HepG2 (cell line): ENCODE measurements around the gene FKBP8. TPM values are rescaled to one million over a fixed set of nuclear protein-coding genes. Genes with fewer than 3 reads are reported as not detected.

Experiments
- ATAC-seq: fragments of 200-7000 bp; cut with Tn5 transposase; 3 replicates; pipeline ENCODE4 v1.9.1; 2020; ENCODE audit warnings: mild to moderate bottlenecking, moderate library complexity
- BruUV-seq: library from RNA; stranded (reverse); fragments of 400-500 nt; replicated peaks from 2 replicates; lab custom pipeline; 2021; lab: Mats Ljungman, UMichigan
- CTCF ChIA-PET: fragments of 300-600 bp; formaldehyde crosslinking; extraction: SDS; loops from one replicate; lab custom pipeline; 2021; ENCODE audit warnings: low total read pairs, inconsistent platforms, low intra/inter-chr PET ratio; lab: Yijun Ruan, JAX
- POLR2A ChIA-PET: fragments of 350-600 bp; sonication (Branson Sonifier 250); formaldehyde crosslinking; loops from one replicate; lab custom pipeline; 2020; ENCODE audit warnings: antibody characterized with exemption, inconsistent platforms; lab: Yijun Ruan, JAX
- DNase-seq: peaks from one replicate; pipeline ENCODE4 v3.0.0-alpha.2; 2015; ENCODE audit warnings: low spot score
- FAIRE-seq: peaks from 3 replicates; lab custom pipeline; 2011; peaks lifted over from hg19 to GRCh38; lab: Jason Lieb, UNC
- H2AFZ ChIP-seq: one replicate; pipeline ENCODE4 v1.6.1; 2011; ENCODE audit warnings: low read length, inconsistent platforms
- H3K27ac ChIP-seq: fragments of 300-600 bp; 3 replicates; pipeline ENCODE4 v1.8.0; 2011; ENCODE audit warnings: mixed run types, mild to moderate bottlenecking, mixed read lengths, low read length, inconsistent platforms; ENCODE audit not compliant: insufficient read depth; ENCODE audit errors: extremely low read length
- H3K27me3 ChIP-seq, 2 experiments: fragments of 200-600 bp in 1 of 2; 2 replicates in 1 of 2; 3 replicates in 1 of 2; pipeline versions ENCODE4 v1.6.0 to v1.8.0; 2011; ENCODE audit warnings: low read length in 2 of 2, mild to moderate bottlenecking in 2 of 2, moderate library complexity in 2 of 2, inconsistent platforms in 1 of 2; ENCODE audit not compliant: insufficient read depth in 2 of 2, control insufficient read depth in 1 of 2
- H3K36me3 ChIP-seq, 2 experiments: fragments of 200-600 bp in 1 of 2; replicated peaks in 1 of 2; 2 replicates in 1 of 2; 3 replicates in 1 of 2; pipeline versions ENCODE4 v1.5.1 to v1.8.0; 2011; ENCODE audit warnings: low read length in 2 of 2, inconsistent platforms in 1 of 2; ENCODE audit not compliant: insufficient read depth in 2 of 2, control insufficient read depth in 1 of 2
- H3K4me1 ChIP-seq: 2 replicates; pipeline ENCODE4 v1.5.1; 2012; ENCODE audit warnings: low read length, inconsistent platforms; ENCODE audit not compliant: insufficient read depth
- H3K4me2 ChIP-seq: 2 replicates; pipeline ENCODE4 v1.6.0; 2011; ENCODE audit warnings: low read depth, low read length, inconsistent platforms
- H3K4me3 ChIP-seq, 3 experiments: fragments of 200-600 bp in 1 of 3; sonication (generic), shearing (Covaris generic) in 1 of 3; replicated peaks in 1 of 3; 2 replicates each; pipeline ENCODE4 v1.5.1; 2011 to 2016; ENCODE audit warnings: low read length in 3 of 3, inconsistent platforms in 2 of 3, low read depth in 2 of 3, mild to moderate bottlenecking in 2 of 3, control low read depth in 1 of 3, mixed read lengths in 1 of 3; ENCODE audit not compliant: insufficient read depth in 1 of 3
- H3K79me2 ChIP-seq: one replicate; pipeline ENCODE4 v1.6.1; 2011; ENCODE audit warnings: low read length, inconsistent platforms; ENCODE audit not compliant: insufficient read depth
- H3K9ac ChIP-seq: 2 replicates; pipeline ENCODE4 v1.6.0; 2011; ENCODE audit warnings: mild to moderate bottlenecking, low read depth, low read length, inconsistent platforms; ENCODE audit not compliant: insufficient read depth
- H3K9me3 ChIP-seq: 2 replicates; pipeline ENCODE4 v1.5.1; 2012; ENCODE audit warnings: mild to moderate bottlenecking, low read length
- H4K20me1 ChIP-seq: 2 replicates; pipeline ENCODE4 v1.6.0; 2011; ENCODE audit warnings: inconsistent platforms, mild to moderate bottlenecking, low read length, moderate library complexity; ENCODE audit not compliant: insufficient read depth
- MATR3 ChIP-seq: sonication (generic); formaldehyde crosslinking; IDR thresholded peaks from 2 replicates; pipeline ENCODE4 v1.4.0; 2020; ENCODE audit warnings: missing genetic modification reagents
- ZNF746 ChIP-seq: sonication (generic); formaldehyde crosslinking; IDR thresholded peaks from 2 replicates; pipeline ENCODE4 v1.8.0; 2022; ENCODE audit warnings: mild to moderate bottlenecking, missing genetic modification reagents
- WGBS: methylation state at CpG from one replicate; pipeline ENCODE4 v1.1.6; 2017; ENCODE audit warnings: low lambda C conversion rate; 5-methylcytosine and 5-hydroxymethylcytosine counted together
- in situ Hi-C: cut with HindIII; loops from 2 replicates; pipeline ENCODE4 v1.10.0; 2017; ENCODE audit warnings: low pct_unique_long_range_greater_than_20kb; ENCODE audit not compliant: extremely low pct_ligation_motif_present
- intact Hi-C: fragments of 100-400 bp; cut with micrococcal nuclease; formaldehyde crosslinking; loops from one replicate; pipeline ENCODE4 v1.10.0; 2022; ENCODE audit not compliant: unreplicated experiment
- polyA plus RNA-seq, 8 experiments: library from polyadenylated mRNA; depleted of rRNA in 3 of 8; stranded (reverse) in 7 of 8; unstranded in 1 of 8; fragments of >200 nt; fragmentation: Illumina TruSeq in 4 of 8; extraction: Trizol in 4 of 8; gene quantifications; 2 replicates each; pipeline versions ENCODE4 v1.2.1 to v1.2.3, GENCODE V29; 2011 to 2016; ENCODE audit warnings: low read depth in 4 of 8, missing spikeins in 1 of 8, mixed read lengths in 1 of 8; ENCODE audit not compliant: insufficient read depth in 1 of 8
- total RNA-seq, 5 experiments: library from RNA; depleted of rRNA; stranded (reverse); fragments of >200 nt; fragmentation: Illumina TruSeq; extraction: Trizol; gene quantifications; 2 replicates each; pipeline ENCODE4 v1.2.3, GENCODE V29; 2016; ENCODE audit warnings: low read depth in 1 of 5
- TF ChIP-seq, protein P1 (sequence below): sonication (generic); formaldehyde crosslinking; IDR thresholded peaks from 2 replicates; pipeline ENCODE4 v1.4.0; 2020; ENCODE audit warnings: missing genetic modification reagents, mild to moderate bottlenecking, borderline replicate concordance
- TF ChIP-seq, protein P2 (sequence below): sonication (generic); formaldehyde crosslinking; IDR thresholded peaks from 2 replicates; pipeline ENCODE4 v1.4.0; 2020; ENCODE audit warnings: missing genetic modification reagents, borderline replicate concordance
- TF ChIP-seq, protein P3 (sequence below): fragments of 450-650 bp; IDR thresholded peaks from 2 replicates; pipeline ENCODE4 v1.6.1; 2017
- TF ChIP-seq, protein P4 (sequence below): sonication (generic); formaldehyde crosslinking; IDR thresholded peaks from 2 replicates; pipeline ENCODE4 v1.5.0; 2020; ENCODE audit warnings: missing genetic modification reagents, mild to moderate bottlenecking, borderline replicate concordance

The FKBP8 gene
- total and polyA plus RNA-seq, 2 of the 13 experiments (the other 11 are each of a cell fraction or from before 2014, with no cell fraction given): 81.7 to 93.9 TPM

DNA sequence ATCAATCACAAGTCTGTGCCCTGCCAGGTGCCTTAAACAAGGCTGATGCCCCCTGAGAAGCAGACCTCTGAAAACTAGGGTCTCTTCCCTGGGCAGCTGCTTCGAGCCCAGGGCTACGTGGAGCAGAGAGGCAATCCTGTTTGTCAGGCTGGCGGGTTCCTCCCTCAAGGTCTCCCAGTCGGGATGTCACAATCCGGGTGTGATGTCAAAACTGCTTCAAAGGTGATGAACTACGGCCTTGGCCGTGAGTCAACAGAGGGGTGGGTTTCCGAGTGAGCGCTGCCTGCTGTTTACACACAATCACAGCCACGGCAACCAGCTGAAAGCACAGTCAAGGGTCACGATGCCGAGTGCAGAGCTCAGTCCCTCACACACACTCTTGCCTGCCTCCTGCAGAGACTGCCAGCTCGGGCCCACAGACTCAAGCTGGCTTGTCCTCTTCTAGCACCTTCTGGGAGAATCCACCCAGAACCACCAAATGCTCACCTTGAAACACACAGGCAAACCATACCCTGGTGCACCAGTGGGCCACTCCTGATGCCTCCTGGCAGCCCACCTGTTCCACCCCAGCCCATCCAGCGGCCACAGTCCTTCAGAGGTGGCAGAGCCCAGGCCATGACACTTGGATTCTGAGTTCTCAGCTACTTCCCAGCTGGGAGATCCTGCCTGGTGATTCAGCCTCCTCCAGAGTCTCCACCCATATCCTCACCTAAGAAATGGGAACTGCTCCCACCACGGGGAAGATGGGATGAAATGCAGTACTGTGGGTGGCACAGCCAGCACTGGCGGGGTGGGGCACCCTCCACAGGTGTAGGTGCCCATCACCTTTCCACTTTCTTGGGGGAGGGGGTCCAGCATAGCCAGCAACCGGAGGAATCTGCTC is 28.3 kb downstream of the FKBP8 start (continued):
- TF ChIP-seq, protein P1, sequence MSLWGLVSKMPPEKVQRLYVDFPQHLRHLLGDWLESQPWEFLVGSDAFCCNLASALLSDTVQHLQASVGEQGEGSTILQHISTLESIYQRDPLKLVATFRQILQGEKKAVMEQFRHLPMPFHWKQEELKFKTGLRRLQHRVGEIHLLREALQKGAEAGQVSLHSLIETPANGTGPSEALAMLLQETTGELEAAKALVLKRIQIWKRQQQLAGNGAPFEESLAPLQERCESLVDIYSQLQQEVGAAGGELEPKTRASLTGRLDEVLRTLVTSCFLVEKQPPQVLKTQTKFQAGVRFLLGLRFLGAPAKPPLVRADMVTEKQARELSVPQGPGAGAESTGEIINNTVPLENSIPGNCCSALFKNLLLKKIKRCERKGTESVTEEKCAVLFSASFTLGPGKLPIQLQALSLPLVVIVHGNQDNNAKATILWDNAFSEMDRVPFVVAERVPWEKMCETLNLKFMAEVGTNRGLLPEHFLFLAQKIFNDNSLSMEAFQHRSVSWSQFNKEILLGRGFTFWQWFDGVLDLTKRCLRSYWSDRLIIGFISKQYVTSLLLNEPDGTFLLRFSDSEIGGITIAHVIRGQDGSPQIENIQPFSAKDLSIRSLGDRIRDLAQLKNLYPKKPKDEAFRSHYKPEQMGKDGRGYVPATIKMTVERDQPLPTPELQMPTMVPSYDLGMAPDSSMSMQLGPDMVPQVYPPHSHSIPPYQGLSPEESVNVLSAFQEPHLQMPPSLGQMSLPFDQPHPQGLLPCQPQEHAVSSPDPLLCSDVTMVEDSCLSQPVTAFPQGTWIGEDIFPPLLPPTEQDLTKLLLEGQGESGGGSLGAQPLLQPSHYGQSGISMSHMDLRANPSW (CRISPR knock-in tag): peak; percentile 91; the same call in 1 of the 2 replicates
- TF ChIP-seq, all 625 proteins: peak for 389

DNA sequence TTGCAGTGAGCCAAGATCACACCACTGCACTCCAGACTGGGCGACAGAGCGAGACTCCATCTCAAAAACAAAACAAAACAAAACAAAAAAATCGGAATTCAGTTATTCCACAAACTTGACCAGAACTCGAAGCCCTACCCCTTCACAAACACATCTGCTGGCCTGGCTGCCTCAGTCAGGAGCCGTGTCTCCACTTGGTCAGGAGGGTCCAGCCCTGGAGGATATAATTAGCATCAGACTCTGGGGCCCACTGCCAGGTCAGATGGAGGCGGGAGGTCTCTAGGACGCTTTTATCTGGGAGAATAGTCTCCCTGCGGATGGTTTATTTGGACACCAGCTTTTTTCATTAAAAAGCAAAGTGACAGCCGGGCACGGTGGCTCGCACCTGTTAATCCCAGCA is 29.5 kb downstream of the FKBP8 start:
- no peak for DNase-seq
- Histone ChIP-seq H3K9me3 (no peaks in the 10 kb centered on the region), H2AFZ (no peak overlapping the region), H4K20me1 (peaks cover 33% of the 10 kb centered on the region; the same call in 1 of the 2 replicates), H3K27ac (peak overlapping the region; percentile 94), H3K4me3 (peak overlapping the region in 1 of 3 experiments; percentile 25; a peak in 1 of 6 replicates), H3K36me3 (no peaks in the 10 kb centered on the region; a peak in 1 of 5 replicates), H3K9ac (no peak overlapping the region), H3K4me2 (peak overlapping the region; percentile 53), H3K79me2 (peaks cover 87% of the 10 kb centered on the region), H3K4me1 (peaks cover 96% of the 10 kb centered on the region), H3K27me3 (no peaks in the 10 kb centered on the region)
- no TSS peak for BruUV-seq
- WGBS: 76% methylated on average over 11 of the region's 11 CpGs
- no peak for FAIRE-seq
- ATAC-seq: no peak
- ChIA-PET CTCF (no interaction called here), POLR2A (interaction anchor here (0.8 to 1.7 kb wide), 4 partner anchors 9 to 74 kb away, joined by 3 to 14 read pairs (median 8); no protein-coding TSS in a partner anchor)
- in situ Hi-C loops (no loop called here), intact Hi-C loops (no loop called here)
- TF ChIP-seq, protein P2, sequence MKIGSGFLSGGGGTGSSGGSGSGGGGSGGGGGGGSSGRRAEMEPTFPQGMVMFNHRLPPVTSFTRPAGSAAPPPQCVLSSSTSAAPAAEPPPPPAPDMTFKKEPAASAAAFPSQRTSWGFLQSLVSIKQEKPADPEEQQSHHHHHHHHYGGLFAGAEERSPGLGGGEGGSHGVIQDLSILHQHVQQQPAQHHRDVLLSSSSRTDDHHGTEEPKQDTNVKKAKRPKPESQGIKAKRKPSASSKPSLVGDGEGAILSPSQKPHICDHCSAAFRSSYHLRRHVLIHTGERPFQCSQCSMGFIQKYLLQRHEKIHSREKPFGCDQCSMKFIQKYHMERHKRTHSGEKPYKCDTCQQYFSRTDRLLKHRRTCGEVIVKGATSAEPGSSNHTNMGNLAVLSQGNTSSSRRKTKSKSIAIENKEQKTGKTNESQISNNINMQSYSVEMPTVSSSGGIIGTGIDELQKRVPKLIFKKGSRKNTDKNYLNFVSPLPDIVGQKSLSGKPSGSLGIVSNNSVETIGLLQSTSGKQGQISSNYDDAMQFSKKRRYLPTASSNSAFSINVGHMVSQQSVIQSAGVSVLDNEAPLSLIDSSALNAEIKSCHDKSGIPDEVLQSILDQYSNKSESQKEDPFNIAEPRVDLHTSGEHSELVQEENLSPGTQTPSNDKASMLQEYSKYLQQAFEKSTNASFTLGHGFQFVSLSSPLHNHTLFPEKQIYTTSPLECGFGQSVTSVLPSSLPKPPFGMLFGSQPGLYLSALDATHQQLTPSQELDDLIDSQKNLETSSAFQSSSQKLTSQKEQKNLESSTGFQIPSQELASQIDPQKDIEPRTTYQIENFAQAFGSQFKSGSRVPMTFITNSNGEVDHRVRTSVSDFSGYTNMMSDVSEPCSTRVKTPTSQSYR (CRISPR knock-in tag): no peak
- TF ChIP-seq ZNF746 (CRISPR knock-in tag) (no peak), MATR3 (CRISPR knock-in tag) (no peak)
- TF ChIP-seq, protein P3, sequence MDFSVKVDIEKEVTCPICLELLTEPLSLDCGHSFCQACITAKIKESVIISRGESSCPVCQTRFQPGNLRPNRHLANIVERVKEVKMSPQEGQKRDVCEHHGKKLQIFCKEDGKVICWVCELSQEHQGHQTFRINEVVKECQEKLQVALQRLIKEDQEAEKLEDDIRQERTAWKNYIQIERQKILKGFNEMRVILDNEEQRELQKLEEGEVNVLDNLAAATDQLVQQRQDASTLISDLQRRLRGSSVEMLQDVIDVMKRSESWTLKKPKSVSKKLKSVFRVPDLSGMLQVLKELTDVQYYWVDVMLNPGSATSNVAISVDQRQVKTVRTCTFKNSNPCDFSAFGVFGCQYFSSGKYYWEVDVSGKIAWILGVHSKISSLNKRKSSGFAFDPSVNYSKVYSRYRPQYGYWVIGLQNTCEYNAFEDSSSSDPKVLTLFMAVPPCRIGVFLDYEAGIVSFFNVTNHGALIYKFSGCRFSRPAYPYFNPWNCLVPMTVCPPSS: no peak
- TF ChIP-seq, protein P4, sequence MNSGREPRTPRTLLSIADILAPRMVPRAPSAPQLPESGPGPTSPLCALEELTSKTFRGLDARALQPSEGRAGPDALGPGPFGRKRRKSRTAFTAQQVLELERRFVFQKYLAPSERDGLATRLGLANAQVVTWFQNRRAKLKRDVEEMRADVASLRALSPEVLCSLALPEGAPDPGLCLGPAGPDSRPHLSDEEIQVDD (CRISPR knock-in tag): no peak
